Ramos (cell line): Measurements from ENCODE around the gene NCOA7.
"Not testable (repeated sequence)": the region's sequence is repeated elsewhere in the genome, so short reads cannot be mapped to it uniquely, and the experiment has no call there.

ENCODE experiments used
- in situ Hi-C: fragments of 300-500 bp; cut with MboI; formaldehyde crosslinking; loops from one replicate; pipeline ENCODE4 v1.14.3; 2022; ENCODE audit warnings: low sequenced_read_pairs; ENCODE audit not compliant: unreplicated experiment

The NCOA7 gene

DNA sequence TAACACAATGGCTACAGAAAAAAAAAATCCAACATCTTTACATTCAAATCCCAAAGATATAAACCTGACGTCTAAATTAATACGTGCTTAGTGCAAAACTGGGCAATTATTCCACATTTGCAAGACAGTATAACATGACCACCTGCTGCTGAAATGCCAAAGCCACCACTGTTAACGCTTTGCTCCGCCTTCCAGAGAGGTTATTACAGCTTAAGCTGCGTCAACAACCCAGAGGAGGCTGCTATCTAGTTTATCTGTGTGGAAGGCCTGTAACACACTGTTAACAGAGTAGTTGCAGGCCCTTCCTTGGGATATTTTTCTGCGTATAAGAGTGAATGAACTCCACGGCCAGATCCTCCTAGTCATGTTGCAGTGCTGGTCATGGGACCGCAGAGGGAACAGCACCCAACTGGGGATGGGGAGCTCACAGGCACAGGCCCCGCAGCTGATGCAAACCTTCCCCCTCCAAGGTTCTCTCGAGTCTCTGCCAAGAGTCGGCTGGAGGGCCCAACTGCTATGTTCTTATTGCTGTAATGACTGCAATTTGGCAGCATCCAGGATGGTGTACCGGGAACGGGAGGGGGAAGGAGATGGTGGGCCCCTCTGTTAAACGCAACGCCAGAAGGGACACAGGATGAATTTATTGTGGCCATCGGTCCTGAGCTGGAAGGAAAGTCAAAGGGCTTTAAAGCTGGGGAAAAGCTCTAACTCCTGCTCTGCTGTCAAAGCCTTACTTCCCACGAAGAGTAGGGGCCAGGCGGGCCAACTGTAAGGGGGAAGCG lies 993 bp upstream of the NCOA7 start:
- in situ Hi-C loops = loop anchor here (5.0 kb wide), 1 partner anchor 168 kb away; the partner anchor contains the start of gene HINT3

GRCh38 chr6:125791151-125791819 lies 525 bp downstream of the NCOA7 start:
- in situ Hi-C loops = no loop called here

DNA sequence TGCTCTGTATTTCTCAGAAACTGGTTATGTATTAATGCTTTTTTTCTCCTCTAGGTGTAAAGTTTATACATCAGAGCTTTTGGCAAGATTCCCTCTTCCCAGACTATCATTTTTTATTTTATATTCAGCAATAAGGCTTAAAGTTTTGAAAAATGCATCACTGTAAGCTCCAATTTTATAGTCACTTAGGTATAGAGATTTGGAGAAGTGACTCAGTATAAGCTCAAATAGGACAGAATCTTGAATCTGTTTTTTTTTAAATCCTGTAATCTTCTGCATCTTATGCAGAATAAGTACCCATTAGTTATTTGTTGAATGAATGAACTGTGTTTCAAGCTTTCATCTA lies 1.0 kb downstream of the NCOA7 start:
- in situ Hi-C loops = no loop called here

DNA sequence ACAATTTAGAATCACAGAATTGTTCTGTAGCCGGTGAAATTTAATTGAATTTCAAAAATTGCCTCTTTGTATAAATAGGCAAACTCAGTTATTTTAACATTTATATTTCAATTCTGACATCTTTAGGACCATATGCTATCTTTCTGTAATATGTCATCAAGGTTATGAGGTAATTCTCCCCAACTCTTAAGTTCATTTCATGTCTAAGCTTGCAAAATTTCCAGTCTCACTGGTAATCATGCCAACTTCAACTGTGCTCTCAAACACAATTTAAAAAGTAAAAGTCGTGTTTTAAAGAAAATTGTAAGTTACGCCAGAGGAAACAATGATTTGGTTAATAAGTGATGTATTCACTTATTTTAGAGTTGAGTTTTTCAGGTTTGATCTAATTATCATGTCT lies 1.4 kb downstream of the NCOA7 start:
- in situ Hi-C loops = no loop called here

DNA sequence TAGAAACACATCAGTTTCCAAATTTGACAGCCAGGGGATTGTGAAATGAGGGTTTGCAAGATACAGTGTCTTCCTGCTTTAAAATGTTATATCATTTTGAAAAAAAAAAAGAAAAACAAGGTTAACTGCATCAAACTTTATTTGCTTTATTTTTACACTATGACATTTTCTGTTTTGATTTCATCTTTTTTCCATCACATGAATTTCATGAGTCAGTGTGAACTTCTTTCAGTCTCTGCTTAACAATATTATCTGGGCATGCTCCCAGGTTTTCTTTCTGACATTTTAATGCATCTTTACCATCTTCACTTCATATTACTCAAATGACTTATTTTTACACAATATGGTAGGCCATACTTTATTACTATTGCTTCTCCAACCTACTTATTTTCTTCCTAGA lies 1.9 kb downstream of the NCOA7 start:
- in situ Hi-C loops = no loop called here

GRCh38 chr6:125793280-125793679 lies 2.5 kb downstream of the NCOA7 start:
- in situ Hi-C loops = no loop called here

- in situ Hi-C loops = no loop called here
Measured at GRCh38 chr6:125793863-125794262, 3.1 kb downstream of the NCOA7 start.

GRCh38 chr6:125794342-125795137 lies 3.8 kb downstream of the NCOA7 start:
- in situ Hi-C loops = no loop called here

DNA sequence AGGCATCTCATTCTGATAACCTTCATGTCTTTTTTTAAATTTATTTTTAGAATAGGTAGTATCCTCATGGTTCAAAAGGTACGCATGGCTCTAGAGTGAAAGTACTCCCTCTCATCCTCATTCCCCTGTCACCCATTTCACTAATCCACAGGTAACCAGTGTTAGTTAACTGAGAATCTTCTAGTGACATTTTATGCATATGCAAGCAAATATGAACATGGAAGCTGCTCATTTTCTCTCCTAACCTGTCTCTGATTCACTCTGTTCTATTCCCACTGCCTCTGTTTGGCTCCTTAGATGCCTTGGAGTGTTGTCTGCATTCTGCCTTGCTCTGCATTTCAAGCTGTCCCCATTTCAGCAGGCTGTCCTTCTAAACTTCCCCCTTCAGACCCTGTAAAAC lies 4.5 kb downstream of the NCOA7 start:
- in situ Hi-C loops = no loop called here

- in situ Hi-C loops = no loop called here
Measured at GRCh38 chr6:125797120-125797885, 6.5 kb downstream of the NCOA7 start.

DNA sequence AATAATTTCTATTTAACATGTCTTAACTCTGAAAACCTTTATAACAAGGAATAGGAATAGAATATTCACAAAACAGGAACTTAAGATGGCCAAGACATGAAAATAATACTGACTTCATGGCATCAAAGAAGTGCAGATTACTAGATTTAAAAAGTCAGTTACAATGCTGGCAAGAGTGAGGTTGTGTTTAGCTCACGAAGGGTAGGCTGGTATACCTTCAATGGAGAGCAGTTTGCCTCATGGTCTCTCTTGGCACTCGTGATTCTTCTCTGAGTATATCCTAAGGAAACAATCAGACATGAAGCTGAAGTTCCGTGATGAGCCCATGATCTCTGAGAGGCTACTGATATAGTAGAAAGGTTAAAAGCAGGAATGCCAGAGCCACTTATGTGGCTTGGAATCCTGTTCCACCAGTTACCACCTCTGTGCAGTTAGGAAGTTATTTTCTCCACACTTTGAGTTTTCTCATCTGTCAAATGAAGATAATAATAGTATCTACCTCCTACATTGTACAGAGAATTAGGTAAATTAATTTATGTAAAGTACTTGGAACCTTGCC lies 7.2 kb downstream of the NCOA7 start:
- in situ Hi-C loops = no loop called here

GRCh38 chr6:125798734-125799508 lies 8.2 kb downstream of the NCOA7 start:
- in situ Hi-C loops = no loop called here

DNA sequence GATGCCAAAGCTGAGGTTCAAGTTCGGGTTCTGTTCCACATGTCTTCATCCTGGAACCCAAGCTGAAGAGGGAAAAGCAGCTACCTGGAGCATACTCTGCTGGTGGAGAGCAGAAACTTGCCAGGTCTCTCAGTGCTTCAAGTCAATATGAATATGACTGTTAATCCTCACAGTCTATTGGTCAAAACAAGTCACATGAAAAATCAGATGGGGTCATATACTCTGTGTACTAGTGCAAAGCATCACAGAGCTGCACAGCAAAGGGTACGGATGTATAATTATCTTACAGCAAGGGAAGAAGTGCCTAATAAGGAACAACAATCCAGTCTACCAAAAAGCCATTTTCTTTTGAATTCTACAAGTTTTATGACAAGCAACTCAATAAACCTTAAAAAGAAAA lies 11.6 kb downstream of the NCOA7 start:
- in situ Hi-C loops = no loop called here

GRCh38 chr6:125802943-125803377 lies 12.2 kb downstream of the NCOA7 start:
- in situ Hi-C loops = no loop called here

GRCh38 chr6:125804264-125804663 lies 13.5 kb downstream of the NCOA7 start:
- in situ Hi-C loops = no loop called here

DNA sequence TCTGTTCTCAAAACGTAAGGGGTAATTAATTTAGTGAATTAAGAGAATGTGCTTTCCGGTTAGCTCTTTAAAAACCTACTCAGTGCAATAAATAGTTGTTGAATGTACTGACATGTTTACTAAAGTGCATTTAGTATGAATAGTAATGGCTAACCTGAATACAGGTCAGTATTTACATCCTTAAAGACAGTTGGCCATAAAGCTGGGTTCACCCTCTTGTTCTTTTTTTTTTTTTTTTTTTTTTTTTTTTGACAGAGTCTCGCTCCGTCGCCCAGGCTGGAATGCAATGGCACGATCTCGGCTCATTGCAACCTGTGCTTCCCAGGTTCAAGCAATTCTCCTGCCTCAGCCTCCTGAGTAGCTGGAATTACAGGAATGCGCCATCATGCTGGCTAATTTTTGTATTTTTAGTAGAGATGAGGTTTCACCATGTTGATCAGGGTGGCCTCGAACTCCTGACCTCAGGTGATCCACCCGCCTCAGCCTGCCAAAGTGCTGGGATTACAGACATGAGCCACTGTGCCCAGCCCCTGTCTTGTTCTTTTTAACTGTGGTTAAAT lies 14.2 kb downstream of the NCOA7 start:
- in situ Hi-C loops = not testable (repeated sequence)

DNA sequence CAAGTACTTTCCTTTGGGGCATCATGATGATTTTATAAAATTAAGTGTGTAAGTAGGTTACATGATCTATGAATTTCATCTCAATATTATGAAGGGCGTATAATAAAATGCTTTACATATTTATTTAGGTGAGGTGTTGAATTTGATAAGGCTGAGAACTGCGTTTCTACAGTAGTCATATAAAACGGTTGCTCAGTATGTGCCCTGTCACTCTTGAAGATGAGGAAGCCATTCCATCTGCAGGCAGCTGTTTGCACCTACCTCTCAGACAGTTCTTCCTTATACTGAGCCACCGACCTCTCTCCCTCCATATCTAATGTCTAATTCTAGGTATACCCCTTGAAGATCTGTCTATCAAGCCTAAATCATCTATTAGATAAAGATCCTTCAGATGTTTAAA lies 16.1 kb downstream of the NCOA7 start:
- in situ Hi-C loops = no loop called here

- in situ Hi-C loops = no loop called here
Measured at GRCh38 chr6:125807293-125807692, 16.5 kb downstream of the NCOA7 start.

GRCh38 chr6:125808060-125808459 lies 17.3 kb downstream of the NCOA7 start:
- in situ Hi-C loops = no loop called here
